ENCODE measurements around the gene SARDH.

SARDH gene

DNA sequence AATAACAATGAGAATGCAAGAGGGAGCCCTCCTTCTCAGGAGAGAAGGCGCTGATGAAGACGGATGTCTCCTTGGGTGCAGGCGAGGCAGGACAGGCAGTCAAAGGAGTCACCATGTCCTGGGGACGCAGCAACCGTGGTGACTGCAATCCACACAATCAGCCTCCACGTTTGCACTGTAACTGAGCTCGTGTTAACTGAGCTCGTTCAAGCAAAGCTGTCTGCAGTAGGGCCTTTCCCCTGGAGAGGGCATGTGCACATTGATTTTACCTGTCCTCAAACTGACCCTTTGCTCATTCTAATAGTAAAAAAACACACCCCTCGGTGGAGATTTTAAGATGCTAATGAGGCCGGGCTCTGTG, 2.8 kb downstream of the SARDH start:
- DNase-seq (ENCODE audit: low read depth in 2 of 3, low spot score in 2 of 3), result no peak

- DNase-seq (ENCODE audit: low read depth in 2 of 3, low spot score in 2 of 3), result no peak
Measured at GRCh38 chr9:133734590-133735414, 3.4 kb downstream of the SARDH start.

DNA sequence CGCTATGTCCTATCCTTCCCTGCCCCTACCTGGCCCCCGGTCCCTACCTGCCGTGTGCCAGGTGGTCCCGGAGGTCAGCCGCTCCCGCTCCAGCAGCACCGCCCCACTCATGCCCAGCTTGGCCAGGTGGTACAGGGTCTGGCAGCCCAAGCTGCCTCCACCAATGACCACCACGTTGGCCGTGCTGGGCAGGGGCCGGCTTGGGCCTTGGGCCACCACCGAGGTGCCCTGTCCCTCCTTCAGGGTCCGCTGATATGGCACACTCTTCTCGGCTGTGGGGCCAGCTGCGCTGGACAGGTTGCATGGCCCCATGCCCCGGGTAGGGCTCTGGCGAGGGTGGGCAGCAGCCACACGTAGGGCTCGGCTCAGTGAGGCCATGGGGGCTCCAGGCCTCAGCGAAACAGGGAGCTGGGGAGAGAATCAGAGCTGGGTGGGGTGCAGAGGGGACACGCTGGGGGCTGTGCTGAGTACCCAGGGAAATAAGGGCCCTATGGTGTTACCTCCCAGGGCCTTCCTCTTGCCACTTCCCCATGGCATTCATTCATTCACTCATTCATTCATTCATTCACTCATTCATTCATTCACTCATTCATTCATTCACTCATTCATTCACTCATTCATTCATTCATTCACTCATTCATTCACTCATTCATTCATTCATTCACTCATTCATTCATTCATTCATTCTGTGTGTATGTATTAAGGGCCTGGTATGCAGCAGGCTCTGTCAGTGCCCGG, 4.2 kb downstream of the SARDH start:
- no peak for DNase-seq (ENCODE audit: low read depth in 2 of 3, low spot score in 2 of 3)

GRCh38 chr9:133733421-133733795, 4.7 kb downstream of the SARDH start:
- no peak for DNase-seq (ENCODE audit: low read depth in 2 of 3, low spot score in 2 of 3)

DNA sequence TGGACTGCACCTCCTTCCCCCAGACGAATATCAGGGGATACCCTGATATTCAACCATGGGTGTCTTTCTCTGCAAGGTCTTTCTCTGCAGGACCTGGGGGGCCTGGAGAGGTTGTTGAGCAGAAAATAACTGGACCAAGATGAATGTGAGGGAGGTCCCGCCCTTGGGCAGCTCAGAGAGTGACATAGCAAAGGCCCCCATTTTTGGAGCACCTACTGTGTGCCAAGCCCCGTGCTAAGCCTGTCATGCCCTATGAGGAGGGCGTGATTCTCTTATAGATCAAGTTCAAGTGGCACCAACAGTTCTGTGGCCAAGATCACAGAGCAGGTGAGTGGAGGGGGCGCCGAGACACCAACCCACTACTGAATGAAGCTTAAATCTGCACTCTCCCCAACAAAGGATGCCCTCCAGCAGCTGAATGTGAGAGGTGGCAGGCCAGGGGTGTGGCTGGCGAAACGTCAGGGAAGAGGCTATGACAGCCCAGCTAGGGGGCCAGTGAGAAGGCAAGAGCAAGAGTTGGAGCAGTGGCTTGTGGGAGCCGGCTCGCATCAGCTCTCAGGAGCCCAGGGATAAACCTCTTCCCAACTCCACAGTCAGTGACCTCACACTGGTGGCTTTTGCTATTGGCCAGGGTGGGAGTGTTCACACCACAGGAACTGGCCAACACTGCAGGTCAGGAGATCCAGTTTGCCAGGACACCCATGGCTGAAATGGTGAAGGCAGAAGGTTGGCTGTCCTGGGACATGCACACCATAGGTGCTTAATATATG, 5.3 kb downstream of the SARDH start:
- DNase-seq (ENCODE audit: low read depth in 2 of 3, low spot score in 2 of 3), result no peak

DNA sequence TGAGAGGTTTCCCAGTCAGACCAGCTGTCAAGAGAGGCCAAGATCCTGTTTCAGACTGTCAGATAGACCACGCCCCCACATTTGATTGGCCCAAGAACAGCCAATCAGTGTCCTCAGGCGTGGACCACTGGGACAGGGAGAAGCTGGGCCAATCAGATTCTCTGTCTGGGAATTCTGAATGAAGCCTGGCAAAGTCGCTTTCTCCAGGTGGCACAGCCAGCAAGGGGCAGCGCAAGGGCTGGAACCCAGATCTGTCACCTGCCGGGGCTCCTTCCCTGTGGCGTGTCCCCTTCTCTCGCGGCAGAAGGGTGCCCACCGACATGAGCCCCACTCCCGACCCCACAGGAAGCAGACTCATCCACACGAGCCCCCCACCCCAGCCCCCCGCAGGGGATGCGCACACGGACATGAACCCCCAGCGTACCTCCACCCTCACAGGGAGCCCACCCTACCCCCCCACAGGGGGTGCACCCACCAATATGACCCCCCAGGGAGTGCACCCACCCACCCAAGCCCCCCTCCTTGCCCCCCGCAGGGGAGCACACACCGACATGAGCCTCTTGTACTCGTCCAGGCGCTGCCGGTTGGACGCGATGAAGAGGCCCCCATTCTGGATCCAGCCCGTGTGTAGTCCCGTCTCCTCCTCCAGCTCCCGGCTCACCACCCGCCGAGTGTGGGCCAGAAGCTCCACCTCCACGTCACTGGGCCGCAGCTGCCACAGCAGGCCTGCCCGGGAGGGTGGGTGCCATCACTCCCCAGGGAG, 6.1 kb downstream of the SARDH start:
- no peak for DNase-seq (ENCODE audit: low read depth in 2 of 3, low spot score in 2 of 3)

DNA sequence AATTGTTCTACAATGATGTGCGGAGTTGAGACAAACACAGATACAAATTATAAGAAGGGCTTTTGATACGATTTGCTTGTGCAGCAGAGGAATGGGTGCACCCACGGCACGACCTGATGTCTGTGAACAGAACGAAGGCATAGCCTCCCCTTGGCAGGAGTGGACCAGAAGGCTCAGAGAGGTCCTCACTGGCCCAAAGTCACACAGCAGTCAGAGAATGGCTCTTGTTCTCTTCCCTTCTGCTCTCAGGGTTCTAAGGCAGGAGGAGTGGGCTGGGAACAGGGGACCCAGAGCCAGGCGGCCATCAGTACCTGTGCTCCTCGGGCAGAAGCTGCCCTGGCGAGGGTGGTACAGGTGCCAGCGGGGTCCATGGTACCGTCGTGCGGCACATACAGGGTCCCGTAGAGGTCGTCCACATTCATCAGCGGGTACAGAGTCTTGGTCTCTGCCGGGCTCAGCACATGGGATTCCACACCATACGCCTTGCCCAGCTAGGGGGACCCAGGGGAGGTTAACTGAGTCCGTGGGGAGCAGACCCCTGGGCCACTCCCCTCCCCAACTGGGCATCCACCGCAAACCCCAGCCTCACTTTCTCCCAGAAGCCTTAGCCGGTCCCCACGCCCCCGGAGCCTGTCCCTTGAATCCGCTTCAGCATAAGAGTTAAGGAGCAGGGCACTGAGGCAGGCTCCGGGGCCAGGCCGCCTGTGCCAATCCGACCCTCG, 7.0 kb downstream of the SARDH start:
- DNase-seq (ENCODE audit: low read depth in 2 of 3, low spot score in 2 of 3), result no peak

DNA sequence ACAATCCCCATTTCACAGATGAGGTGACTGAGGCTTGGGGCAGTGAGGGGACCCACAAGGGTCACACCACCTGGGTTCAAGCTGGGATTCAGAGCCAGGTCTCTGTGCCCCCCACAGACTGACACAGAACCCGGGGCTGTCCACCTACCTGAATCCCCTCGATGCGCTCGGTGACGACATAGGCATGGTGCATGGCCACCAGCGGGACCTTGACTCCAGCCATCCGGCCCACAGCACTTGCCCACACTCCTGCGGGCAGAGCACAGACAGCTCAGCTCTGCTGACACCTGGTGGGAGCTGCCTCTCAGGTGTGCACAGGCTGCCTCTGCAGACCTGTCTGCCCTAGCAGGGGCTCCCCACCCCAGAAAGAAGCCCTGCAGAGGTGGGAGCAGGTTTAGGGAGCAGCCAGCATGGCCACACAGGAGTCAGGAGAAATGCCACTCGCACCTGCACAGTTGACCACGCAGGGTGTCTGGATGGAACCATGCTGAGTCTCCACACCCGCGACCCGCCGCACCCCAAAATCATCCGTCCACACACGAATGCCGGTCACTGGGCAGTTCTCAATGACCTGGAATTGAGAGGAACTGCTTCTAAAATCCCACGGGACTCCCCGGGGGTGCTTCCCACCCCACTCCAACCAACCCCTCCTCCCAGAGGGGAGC, 8.4 kb downstream of the SARDH start:
- DNase-seq (ENCODE audit: low read depth in 2 of 3, low spot score in 2 of 3), result no peak

DNA sequence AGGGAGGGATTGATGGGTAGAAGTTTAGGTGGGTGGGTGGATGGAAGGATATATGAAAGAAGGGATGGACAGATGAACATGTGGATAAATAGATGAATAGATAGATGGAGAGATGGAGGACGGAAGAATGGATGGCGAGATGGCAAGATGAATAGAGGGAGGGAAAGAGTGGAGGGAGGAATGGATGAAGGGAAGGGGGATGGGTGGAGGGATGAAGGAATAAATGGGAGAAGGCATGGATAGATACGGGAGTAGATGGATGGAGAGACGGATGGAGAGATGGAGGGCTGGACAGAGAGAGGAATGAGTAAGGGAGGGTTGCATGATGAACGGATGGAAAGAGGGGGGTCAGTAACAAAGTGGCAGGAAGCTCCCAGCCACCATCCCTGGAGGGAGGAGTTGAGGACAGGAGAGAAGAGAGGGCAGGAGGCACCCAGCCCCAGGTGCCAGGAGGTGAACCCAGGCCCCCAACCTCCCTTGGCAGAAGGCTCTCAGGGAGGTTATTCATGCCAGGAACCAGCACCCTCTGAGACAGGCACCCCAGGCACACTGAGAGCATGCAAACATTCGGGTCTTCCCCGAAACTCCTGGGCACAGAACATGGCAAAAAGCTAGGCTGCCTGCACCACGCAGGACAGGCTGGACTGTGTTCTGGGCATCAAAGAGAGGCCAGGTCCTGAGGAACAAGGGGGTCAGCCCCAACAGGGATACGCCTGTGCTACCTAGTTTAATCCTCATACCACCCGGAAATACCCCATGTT, 9.1 kb downstream of the SARDH start:
- DNase-seq (ENCODE audit: low read depth in 2 of 3, low spot score in 2 of 3), result no peak

DNA sequence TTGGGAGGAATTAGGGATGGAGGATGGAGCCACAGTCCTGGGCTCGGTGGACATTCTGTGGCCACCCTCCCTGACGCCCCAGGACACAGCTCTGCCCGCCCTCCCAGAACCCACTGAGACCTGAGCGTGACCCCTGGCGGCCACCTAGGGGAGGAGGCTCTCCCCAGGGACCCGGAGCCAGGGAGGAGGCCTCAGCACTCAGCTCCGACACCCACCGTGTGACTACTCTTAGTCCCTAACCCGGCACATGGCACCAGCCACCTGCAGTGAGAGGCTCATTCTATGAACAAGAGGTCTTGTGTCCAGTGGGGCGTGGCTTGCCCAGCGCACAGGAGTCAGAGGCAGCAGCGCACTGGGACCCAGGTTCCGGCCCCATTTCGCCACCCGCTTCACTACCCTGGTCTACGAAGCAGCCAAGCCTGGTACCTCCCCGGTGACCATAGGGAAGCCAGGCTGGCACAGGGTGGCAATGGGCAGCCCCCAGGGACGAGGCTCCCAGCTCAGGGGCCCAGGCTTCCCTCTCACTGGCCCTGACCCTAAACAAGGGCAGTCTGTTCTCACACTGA, 10.2 kb downstream of the SARDH start:
- DNase-seq (ENCODE audit: low read depth in 2 of 3, low spot score in 2 of 3), result no peak

GRCh38 chr9:133727277-133727875, 10.8 kb downstream of the SARDH start:
- no peak for DNase-seq (ENCODE audit: low read depth in 2 of 3, low spot score in 2 of 3)

- DNase-seq (ENCODE audit: low read depth in 2 of 3, low spot score in 2 of 3), result peak in 1 of 3 experiments; percentile 25
Measured at GRCh38 chr9:133726401-133727276, 11.5 kb downstream of the SARDH start.

DNA sequence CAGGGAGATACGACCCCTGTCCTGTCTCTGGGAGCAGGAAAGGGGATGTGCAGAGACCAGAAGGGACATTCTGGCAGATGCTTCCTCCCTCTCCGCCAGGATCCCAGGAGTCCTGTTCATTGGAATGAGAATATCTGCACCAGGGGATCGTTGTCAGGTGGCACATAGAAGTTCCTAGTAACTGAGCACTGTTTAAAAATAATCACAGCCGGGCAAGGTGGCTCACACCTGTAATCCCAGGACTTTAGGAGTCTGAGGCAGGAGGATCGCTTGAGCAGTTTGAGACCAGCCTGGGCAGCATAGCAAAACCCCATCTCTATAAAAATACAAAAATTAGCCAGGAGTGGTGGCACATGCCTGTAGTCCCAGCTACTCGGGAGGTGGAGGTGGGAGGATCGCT, 12.3 kb downstream of the SARDH start:
- DNase-seq (ENCODE audit: low read depth in 2 of 3, low spot score in 2 of 3), result no peak

DNA sequence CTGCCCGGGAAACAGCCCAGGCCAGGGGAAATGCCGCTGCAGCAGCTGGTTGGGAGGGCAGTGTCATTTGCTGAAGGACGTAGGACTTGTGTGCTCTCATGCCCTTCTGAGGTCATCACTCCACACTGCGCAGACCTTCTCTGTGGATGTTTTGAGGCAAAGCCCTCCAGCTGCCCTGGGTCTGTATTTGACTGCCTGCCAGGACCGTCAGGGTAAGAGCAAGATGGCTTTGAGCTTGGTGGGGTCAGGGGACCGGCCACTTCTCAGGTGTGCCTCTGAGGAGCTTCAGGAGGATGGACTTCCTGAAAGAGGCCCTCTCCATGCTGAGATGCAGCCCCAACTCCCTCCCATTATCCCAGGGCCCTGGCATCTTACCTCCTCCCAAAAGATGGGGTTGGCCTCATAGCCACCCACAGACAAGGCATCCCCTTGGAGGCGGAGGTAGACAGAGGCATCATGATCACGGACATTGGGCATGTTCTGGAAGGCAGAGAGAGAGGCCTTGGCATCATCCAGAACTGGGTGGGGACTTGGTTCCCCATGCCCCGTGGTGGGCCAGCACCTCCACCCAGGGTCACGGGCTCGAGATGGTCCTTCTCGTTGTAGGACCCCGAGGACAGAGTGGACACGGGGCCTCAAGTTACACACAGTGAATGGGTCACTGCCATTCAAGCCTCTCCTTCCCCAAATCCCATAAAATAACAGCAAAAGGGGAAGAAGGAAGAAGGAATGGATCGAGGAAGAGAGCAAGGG, 19.4 kb downstream of the SARDH start:
- DNase-seq (ENCODE audit: low read depth in 2 of 3, low spot score in 2 of 3), result no peak

DNA sequence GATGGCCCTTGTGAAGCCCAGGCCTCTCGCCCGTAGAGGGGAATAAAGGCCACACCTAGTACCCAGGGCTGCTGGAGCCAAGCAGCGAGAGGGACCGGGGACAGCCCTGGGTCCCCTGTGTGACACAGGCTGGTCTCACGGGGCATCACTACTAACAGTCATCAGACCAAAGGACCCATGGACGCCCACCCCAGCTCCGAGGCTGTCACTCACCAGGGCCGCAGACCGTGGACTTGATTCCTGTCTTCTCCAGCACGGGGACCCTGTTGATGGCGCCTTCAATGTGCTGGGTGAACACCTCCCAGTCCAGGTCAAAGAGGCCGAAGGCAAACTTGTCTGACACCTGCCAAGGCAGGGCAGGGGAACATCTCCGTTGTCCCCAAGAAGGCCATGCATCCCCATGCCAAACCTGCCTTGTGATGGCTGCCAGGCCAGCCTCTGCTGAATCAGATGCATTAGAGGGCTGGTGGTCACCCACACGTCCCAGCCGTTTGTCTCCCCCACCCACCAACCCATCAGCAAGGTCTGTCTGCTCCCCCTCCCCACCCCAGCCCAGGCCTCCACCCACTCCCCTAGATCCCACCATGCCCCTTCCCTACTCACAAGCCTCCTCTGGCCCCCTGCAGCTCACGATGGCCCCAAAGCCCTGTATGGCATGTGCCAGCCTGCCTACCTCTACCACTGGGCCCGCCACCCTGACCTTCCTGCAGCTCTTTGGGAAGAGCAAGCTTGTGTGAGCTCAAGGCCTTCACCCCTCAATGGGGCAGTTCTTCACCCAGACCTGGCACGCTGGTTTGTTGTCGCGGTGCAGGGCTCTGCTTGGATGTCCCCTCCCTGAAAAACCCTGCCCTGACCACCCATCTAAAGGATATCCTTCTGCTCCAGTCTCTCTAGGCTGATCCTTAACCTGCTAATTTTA, 20.8 kb downstream of the SARDH start:
- no peak for DNase-seq (ENCODE audit: low read depth in 2 of 3, low spot score in 2 of 3)
